GM21786 (cell line): Measurements from ENCODE around the gene GINS1.

Experiments
- ATAC-seq: cut with Tn5 transposase; IDR thresholded peaks from one replicate; pipeline ENCODE4 v1.9.1; 2021; ENCODE audit not compliant: unreplicated experiment

Gene GINS1

GRCh38 chr20:25407311-25408169 is at the start of gene GINS1:
TSS of gene GINS1 (plus strand) at chr20:25407673. CDS start at chr20:25407821, 148 bp downstream.
- peak; percentile 85 for ATAC-seq

DNA sequence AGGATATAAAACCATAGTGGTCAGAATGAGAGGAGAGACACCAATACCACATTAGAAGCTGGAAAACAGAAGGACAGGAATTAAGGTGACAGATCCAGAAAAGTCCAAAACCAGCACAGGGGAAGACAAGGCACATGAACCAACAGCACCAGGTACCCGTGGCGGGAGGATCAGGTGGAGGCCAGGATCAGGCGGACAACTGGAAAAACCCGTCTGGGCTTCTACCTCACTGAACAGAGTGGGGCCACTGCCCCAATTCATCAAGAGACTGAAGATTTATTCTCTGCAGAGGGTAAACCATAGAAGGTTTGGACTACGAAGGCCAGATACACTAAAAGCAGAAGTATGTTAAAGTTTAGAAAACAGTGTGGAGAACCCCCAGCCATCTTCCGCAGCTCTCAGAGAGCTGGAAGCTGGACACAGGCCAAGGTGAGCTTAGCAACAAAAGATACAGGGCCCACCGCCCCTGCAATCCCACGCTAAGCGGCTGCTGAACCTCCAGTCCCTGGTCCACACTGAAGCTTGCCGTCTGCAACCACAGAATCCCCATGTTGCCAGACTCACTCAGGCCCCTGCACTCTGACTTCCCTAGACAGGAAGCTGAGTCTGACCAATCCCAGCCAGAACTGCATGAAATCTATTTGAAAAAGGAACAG is 46.7 kb upstream of the GINS1 start:
- ATAC-seq, result no peak

DNA sequence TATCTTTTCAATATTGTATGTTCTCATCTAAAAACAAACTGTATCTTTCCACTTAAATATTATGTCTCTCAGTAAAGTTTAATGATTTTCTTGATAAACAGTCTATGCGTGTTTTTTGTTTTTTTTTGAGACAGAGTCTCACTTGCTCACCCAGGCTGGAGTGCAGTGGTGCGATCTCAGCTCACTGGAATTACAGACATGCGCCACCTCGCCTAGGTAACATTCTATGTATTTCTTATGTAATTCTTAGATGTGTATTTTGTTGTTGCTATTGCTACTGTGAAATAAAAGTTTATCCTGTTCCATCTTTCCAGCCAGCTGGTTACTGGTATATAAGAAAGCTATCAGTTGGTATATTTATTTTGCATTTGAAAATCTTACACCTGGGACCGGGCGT is 46.2 kb upstream of the GINS1 start:
- no peak for ATAC-seq

DNA sequence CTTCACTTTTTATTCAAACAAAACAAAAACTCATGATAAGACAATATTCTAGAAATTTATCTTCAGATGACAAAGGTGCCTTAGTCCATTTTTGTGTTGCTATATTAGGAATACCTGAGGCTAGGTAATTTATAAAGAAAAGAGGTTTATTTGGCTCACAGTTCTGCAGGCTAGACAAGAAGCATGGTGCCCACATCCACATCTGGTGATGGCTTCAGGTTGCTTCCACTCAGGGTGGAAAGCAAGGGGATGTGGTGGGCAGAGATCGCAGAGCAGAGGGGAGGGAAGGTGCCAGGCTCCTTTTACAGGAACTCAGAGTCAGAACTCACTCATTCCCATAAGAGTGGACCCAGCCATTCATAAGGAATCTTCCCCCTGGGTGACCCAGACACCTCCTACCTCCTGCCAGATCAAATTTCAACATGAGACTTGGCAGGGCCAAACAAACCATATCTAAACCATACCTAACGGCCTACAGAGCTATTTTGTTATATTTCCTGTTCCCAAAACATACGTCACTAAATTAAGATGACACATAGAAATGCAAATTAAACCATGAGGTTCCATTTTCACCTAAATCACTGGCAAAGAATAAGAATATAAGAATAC is 43.2 kb upstream of the GINS1 start:
- ATAC-seq, result no peak

DNA sequence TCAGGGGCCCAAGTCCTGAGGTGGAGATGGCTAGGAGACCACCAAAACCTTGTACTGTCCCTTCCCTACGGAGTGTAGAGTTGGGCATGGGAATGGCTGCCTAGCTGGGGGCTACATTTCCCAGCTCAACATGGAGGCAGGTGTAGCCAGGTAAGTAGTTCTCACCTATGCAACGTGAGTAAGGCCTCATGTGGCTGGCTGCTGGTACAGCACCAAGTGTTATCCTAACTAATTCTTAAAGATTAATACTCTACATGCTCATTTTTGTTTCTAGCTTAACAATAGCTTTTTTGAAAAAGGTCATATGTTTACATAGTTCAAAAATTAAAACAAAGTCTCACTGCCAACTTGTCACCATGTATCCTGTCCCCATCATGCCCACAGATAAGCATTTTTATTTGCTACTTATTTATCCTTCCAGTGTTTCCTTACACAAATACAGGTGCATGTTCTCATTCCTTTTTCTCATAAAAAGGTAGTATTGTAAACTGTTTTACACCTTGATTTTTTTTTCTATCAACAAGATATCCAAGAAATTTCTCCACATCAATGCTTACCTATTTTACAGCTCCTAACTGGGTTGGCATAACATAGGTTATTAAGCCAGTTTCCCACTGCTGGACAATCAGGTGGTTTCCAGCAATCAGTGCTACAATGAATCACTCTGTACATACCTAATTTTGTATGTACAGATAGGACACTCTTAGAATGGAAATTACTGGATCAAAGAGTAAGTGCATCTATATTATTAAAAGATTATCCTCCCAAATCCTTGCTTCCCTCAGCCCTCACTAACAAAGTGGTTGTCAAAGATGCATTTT is 42.4 kb upstream of the GINS1 start:
- ATAC-seq, result no peak

GRCh38 chr20:25368526-25368925 is 38.9 kb upstream of the GINS1 start:
- ATAC-seq, result no peak

GRCh38 chr20:25368976-25369375 is 38.5 kb upstream of the GINS1 start:
- no peak for ATAC-seq

DNA sequence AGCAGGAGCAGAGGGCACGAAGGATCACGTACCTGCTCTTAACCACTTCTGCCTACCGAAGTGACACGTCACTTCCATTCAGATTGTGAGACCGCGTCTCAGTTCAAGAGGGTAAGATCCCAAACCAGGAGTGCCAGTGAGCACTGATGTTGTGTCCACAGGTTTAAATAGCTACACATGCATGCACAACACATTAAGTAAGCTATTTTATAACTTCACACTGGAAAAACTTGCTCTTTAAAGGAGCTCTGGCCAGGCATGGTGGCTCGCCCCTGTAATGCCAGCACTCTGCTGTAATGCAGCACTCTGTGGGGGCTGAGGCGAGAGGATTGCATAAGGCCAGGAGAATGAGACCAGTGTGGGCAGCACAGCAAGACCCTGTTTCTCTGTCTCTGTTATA is 37.9 kb upstream of the GINS1 start:
- no peak for ATAC-seq

GRCh38 chr20:25369971-25370370 is 37.5 kb upstream of the GINS1 start:
- no peak for ATAC-seq

- no peak for ATAC-seq
These were observed 34.7 kb upstream of the GINS1 start for GRCh38 chr20:25372584-25373336.

DNA sequence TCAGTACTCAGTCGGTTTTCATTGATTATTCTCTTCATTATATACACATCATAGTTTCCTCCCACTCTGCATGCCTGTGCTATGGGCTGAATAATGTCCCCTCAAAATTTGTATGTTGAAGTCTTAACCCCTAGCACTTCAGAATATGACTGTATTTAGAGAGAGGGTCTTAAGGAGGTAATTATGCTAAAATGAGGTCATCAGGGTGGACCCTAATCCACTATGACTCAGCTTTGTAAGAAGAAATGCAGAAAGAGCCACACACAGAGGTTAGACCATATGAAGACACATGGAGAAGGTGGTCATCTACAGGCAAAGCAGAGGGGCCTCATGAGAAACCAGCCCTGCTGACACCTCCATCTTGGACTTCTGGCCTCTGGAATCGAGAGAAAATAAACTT is 32.6 kb upstream of the GINS1 start:
- ATAC-seq, result no peak

DNA sequence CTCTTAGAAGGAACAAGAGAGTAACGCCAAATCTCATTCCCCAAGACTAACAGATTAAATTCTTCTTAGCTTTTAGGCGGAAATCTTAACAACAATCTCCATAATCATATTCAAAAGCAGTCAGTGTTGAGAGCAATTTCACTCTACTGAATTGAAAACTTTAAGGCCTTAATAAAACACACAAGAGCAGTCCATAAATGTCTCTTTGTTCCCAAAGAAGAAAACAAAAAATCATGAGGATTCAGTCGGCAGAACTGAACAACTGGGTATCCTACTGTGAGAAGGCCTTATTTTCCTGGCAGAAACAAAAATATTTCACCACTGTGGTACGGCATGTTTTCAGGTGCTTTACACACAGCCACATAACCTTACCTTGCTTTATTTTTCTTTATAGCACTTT is 31.2 kb upstream of the GINS1 start:
- ATAC-seq, result no peak

- no peak for ATAC-seq
These were observed 30.6 kb upstream of the GINS1 start for GRCh38 chr20:25376886-25377285.

DNA sequence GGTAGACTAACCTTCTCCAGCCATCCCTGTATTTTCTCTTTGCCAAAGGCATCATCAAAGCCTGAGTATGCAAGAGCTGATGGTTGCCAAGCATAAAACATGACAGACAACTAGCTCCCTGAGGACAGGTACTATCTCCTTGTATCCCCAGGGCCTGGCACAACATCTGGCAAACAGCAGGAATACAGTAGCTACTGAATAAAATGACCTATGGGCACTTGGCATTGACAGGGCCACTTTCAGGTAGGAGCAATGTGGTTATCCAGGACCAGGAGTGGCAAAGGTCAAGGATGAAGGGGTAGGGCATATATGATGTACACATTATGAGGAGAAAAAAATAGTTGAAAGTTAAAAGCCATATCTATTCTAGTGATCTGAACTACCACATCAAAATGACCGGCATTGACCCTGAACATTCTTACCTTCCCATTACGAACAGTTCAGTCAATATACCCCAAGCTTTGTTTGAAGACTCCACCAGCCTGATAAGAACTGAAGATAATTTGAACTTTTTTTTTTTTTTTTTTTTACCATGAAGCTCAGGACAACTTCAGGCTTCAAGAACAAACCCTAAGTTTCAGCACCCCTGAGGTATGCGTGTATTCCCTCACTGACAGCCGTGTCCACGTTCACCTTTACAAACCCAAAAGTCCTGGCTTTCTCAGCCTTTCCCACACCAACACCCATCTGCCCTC is 29.1 kb upstream of the GINS1 start:
- ATAC-seq, result no peak

DNA sequence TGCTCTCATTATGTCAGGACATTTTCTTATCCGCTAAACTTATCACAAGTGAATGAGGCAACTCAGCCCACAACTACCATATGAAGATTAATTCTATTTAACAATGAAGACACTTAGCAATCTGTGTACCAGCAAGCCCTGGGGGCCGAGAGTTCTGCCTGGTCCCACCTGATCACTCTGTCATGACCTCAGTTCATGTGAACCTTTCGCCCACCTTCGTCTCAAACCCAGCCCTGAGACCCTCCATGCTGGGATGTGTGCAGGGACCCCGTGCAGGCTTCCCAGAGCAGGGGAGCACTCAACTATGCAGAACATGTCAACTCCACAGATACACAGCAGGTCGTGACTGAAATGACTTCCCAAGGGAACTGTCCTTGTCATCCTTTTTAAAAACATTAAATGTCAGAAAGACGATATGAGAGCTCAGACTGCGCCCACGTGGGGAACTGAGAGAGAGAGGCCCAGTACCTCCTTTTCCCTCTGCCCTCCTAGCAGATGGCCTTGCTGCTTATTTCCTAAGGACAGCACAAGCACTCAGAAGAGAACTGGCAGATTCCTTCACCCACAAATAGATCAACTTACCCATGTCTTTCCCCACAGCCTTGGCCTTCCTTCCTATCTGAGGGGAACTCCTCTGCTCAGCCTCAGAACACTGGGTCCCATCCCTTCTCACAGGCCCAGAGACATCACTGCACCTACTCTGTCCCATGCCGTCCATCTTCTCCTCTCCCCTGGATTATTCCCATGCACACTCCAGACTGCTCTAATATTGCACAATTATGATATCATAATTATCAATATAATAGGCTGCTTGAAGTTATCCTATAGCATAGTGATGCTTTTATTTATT is 28.4 kb upstream of the GINS1 start:
- no peak for ATAC-seq

DNA sequence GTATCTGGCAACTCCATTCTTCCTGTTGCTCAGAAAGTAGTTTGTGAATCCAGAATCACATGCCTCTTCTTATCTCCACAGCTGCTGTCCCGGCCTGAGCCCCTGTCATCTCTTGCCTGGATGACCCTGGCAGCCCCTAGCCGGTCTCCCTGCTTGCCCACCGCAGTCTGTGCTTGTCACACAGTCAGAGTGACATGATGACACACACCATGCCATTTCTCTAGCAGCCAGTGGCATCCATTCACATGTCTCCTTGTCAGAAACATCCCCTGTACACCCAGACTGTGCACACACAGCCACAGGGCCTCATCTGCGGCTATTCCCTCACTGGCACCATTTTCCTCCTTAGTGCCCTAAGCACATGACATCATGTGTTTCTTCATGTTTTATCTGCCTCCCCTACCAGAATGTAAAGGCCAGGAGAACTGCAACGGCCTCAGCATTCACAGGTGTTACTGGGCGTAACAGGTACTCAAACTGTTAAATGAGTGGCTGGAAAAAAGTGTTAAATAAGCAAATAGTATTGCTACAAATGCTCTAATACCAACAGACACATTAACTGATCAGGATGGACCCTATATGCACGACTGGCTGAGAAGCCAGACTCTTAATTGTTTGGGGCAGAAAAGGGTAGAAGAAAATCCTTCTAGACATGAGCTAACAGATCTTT is 26.4 kb upstream of the GINS1 start:
- ATAC-seq, result no peak

DNA sequence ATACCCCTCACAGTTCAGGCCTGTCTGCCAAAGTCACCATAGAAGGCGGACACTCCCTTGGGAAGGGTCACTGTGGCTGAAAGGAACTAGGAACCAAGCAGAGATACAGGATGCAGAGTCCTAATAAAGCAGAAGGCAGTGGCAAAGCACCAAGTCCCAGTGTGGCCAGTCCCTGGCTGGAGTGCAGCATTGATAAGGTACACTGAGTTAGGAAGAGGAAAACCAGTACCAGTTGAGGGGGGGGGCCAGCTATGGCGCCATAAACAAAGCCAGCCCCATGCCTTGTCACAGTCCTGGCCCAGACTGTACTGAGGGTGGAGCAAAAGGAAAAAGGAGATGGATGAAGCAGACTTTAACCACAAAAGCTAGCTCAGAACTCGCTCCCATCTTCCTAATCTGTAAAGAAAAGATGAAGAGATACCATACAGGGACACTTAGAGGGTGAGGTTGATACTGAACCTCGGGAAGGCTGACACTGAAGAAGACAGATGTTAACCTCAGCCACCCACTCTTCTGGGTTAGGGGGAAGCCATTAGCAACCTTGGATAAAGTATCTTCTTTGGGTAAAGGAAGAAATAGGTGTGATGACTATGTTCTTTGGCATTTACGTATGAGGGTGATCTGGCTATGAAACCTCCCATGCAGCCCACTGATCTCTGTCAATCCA is 24.6 kb upstream of the GINS1 start:
- no peak for ATAC-seq

DNA sequence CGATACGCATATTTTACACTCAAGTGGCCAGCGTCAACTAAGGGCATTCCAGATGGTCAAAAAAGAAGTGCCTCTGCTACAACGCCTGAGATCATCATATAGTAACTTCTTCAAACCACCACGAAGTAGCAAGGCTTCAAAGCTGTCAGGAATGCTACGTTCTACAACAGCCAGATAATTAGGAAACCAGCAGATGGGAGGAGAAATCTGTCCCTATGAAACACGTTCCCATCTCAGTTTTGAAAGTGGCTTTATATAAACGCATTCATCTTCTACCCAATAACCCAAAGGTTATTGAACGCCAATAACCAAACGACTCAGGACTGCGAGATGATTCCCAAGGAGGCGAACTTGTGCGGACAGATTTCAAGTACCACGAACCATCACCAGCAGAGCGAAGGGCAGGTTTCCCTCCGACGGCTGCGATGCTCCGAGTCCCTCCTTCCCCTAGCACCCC is 18.0 kb upstream of the GINS1 start:
- peak; percentile 2 for ATAC-seq
